GM23338 (cell line): ENCODE results near the gene DDC. TPM values are rescaled to one million over a fixed set of nuclear protein-coding genes. Genes with fewer than 3 reads are reported as not detected.

ENCODE experiments used
- ATAC-seq: fragments of 200-7000 bp; cut with Tn5 transposase; 3 replicates; pipeline ENCODE4 v1.9.1; 2020
- DNase-seq: peaks from one replicate; pipeline ENCODE4 v3.0.0-alpha.2; 2015; ENCODE audit warnings: low spot score
- H2AFZ ChIP-seq: fragments of 200-600 bp; sonication (generic); 2 replicates; pipeline ENCODE4 v1.8.0; 2016; ENCODE audit warnings: antibody characterized with exemption, mild to moderate bottlenecking, moderate library complexity
- H3F3A ChIP-seq: fragments of 200-600 bp; sonication (generic); replicated peaks from 2 replicates; pipeline ENCODE4 v1.8.0; 2017; ENCODE audit warnings: antibody characterized with exemption, mixed run types, low read depth
- H3K27ac ChIP-seq: fragments of 200-600 bp; sonication (generic); 2 replicates; pipeline ENCODE4 v1.6.1; 2016; ENCODE audit warnings: low read depth
- H3K27me3 ChIP-seq: fragments of 200-600 bp; sonication (generic); 2 replicates; pipeline ENCODE4 v1.8.0; 2016; ENCODE audit warnings: mild to moderate bottlenecking, mixed run types, moderate library complexity; ENCODE audit not compliant: insufficient read depth
- H3K36me3 ChIP-seq: fragments of 200-600 bp; sonication (generic); 2 replicates; pipeline ENCODE4 v1.8.0; 2016; ENCODE audit warnings: mild to moderate bottlenecking; ENCODE audit not compliant: insufficient read depth
- H3K4me1 ChIP-seq: fragments of 200-600 bp; sonication (generic); 2 replicates; pipeline ENCODE4 v1.8.0; 2016; ENCODE audit warnings: mild to moderate bottlenecking, moderate library complexity; ENCODE audit not compliant: insufficient read depth
- H3K4me2 ChIP-seq: fragments of 200-600 bp; sonication (generic); 2 replicates; pipeline ENCODE4 v1.7.1; 2017; ENCODE audit warnings: mixed run types
- H3K4me3 ChIP-seq: fragments of 200-600 bp; sonication (generic); 2 replicates; pipeline ENCODE4 v1.6.1; 2016; ENCODE audit warnings: mixed run types
- H3K79me2 ChIP-seq: fragments of 200-600 bp; sonication (generic); replicated peaks from 2 replicates; pipeline ENCODE4 v1.8.0; 2017; ENCODE audit warnings: mild to moderate bottlenecking; ENCODE audit not compliant: insufficient read depth
- H3K9me2 ChIP-seq: fragments of 200-600 bp; sonication (generic); 2 replicates; pipeline ENCODE4 v1.8.0; 2017; ENCODE audit not compliant: insufficient read depth
- H4K20me1 ChIP-seq: fragments of 200-600 bp; sonication (generic); replicated peaks from 2 replicates; pipeline ENCODE4 v1.8.0; 2017; ENCODE audit warnings: mild to moderate bottlenecking; ENCODE audit not compliant: insufficient read depth
- H3K27ac Mint-ChIP-seq: 2 replicates; pipeline ENCODE4 v1.8.0; 2020; ENCODE audit warnings: inconsistent platforms, mild to moderate bottlenecking, moderate library complexity, mixed read lengths
- H3K27me3 Mint-ChIP-seq: 3 replicates; pipeline ENCODE4 v1.8.0; 2022; ENCODE audit warnings: low read depth, mild to moderate bottlenecking, moderate library complexity, mixed read lengths, inconsistent platforms; ENCODE audit not compliant: insufficient read depth, poor library complexity
- H3K36me3 Mint-ChIP-seq: 3 replicates; pipeline ENCODE4 v1.8.0; 2021; ENCODE audit warnings: low read depth, mild to moderate bottlenecking, inconsistent platforms, moderate library complexity, mixed read lengths
- H3K4me1 Mint-ChIP-seq: 3 replicates; pipeline ENCODE4 v1.8.0; 2020; ENCODE audit warnings: mild to moderate bottlenecking, inconsistent platforms, mixed read lengths
- H3K4me3 Mint-ChIP-seq: 3 replicates; pipeline ENCODE4 v1.8.0; 2021; ENCODE audit warnings: moderate library complexity, mild to moderate bottlenecking, inconsistent platforms, mixed read lengths
- H3K9me3 Mint-ChIP-seq: 3 replicates; pipeline ENCODE4 v1.8.0; 2020; ENCODE audit warnings: moderate library complexity, mild to moderate bottlenecking, inconsistent platforms, mixed read lengths
- CREB1 ChIP-seq: fragments of 250-450 bp; sonication (Bioruptor Pico); IDR thresholded peaks from 2 replicates; pipeline ENCODE4 v1.5.0; 2020; ENCODE audit warnings: low read depth, mild to moderate bottlenecking, moderate library complexity
- CTCF ChIP-seq, 2 experiments: fragments of 200-600 bp in 1 of 2; sonication (generic) in 1 of 2; conservative IDR thresholded peaks; 2 replicates each; pipeline versions ENCODE4 v1.5.1 to v1.6.1; 2016 to 2017; ENCODE audit warnings: antibody characterized with exemption in 2 of 2, low read depth in 2 of 2, mild to moderate bottlenecking in 2 of 2, moderate library complexity in 1 of 2
- ETS1 ChIP-seq: IDR thresholded peaks from 2 replicates; pipeline ENCODE4 v1.6.1; 2016; ENCODE audit warnings: antibody characterized with exemption
- EZH2 ChIP-seq: fragments of 200-600 bp; sonication (generic); IDR thresholded peaks from one replicate; pipeline ENCODE4 v1.8.0; 2017; ENCODE audit warnings: antibody characterized with exemption, mild to moderate bottlenecking, low read depth; ENCODE audit not compliant: unreplicated experiment
- EZH2phosphoT487 ChIP-seq: fragments of 200-600 bp; sonication (generic); IDR thresholded peaks from one replicate; pipeline ENCODE4 v1.8.1; 2018; ENCODE audit warnings: antibody characterized with exemption; ENCODE audit not compliant: unreplicated experiment
- JUNB ChIP-seq: IDR thresholded peaks from one replicate; pipeline ENCODE4 v1.6.1; 2016; ENCODE audit warnings: antibody characterized with exemption; ENCODE audit not compliant: unreplicated experiment
- NANOG ChIP-seq: IDR thresholded peaks from 2 replicates; pipeline ENCODE4 v1.6.1; 2016; ENCODE audit warnings: antibody characterized with exemption, borderline replicate concordance
- REST ChIP-seq: IDR thresholded peaks from one replicate; pipeline ENCODE4 v1.6.1; 2018; ENCODE audit warnings: antibody characterized with exemption; ENCODE audit not compliant: unreplicated experiment
- ZNF114 ChIP-seq: fragments of 250-450 bp; sonication (Bioruptor Pico); IDR thresholded peaks from 2 replicates; pipeline ENCODE4 v1.5.0; 2020; ENCODE audit warnings: mild to moderate bottlenecking, moderate library complexity
- ZNF331 ChIP-seq: fragments of 250-450 bp; sonication (Bioruptor Pico); IDR thresholded peaks from 2 replicates; pipeline ENCODE4 v1.5.0; 2020; ENCODE audit warnings: low read depth, mild to moderate bottlenecking, moderate library complexity
- polyA plus RNA-seq: library from polyadenylated mRNA; unstranded; fragments of >200 nt; fragmentation: Nextera tagmentation; extraction: Ambion mirVana; gene quantifications from 2 replicates; pipeline ENCODE4 v1.2.1, GENCODE V29; 2016
- total RNA-seq: library from RNA; depleted of rRNA; stranded (reverse); fragments of >200 nt; shearing (Covaris generic); gene quantifications from 2 replicates; pipeline ENCODE4 v1.2.3, GENCODE V29; 2014

Gene DDC
- total and polyA plus RNA-seq, 2 experiments from 2014 or later: not detected

DNA sequence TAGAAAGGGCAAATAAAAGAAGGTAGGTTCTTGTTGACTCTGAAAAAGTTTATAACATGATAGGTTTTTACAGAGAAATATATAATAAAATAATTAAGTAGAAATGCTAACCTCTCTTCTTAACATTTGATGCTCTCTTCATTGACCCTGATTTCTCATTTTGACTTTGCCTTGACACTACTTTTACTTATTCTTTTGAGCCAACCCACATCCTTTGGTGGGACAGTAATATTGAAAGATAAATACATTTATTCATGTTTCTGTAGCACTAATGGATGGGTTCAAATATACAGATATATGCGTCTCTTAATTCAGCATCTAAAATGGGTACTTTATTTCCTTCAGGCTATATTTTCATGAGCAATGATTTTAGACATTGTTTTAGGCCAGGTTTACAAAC lies 34.4 kb downstream of the DDC start:
- no peak overlapping the region for H2AFZ ChIP-seq
- Mint-ChIP-seq H3K36me3 (no peaks in the 10 kb centered on the region), H3K4me3 (no peak overlapping the region), H3K4me1 (peaks cover 18% of the 10 kb centered on the region), H3K27ac (no peak overlapping the region), H3K9me3 (no peaks in the 10 kb centered on the region; the same call in 2 of the 3 replicates), H3K27me3 (no peaks in the 10 kb centered on the region)
- TF ChIP-seq ZNF114 (CRISPR knock-in tag): no peak
- no peak for TF ChIP-seq JUNB
- TF ChIP-seq EZH2phosphoT487: no peak
- no peak for TF ChIP-seq NANOG
- no peak for TF ChIP-seq ETS1
- no peak for TF ChIP-seq REST
- no peak for TF ChIP-seq EZH2
- no peak for TF ChIP-seq CTCF (conservative IDR thresholded peaks at IDR 0.05; ENCODE audit: low read depth in 2 of 2)
- no peak for TF ChIP-seq ZNF331
- no peak for TF ChIP-seq CREB1 (CRISPR knock-in tag)
- H4K20me1 ChIP-seq: no peaks in the 10 kb centered on the region
- ATAC-seq (no peak), DNase-seq (no peak)
- peaks cover 9% of the 10 kb centered on the region; the same call in 1 of the 2 replicates for H3K4me1 ChIP-seq
- H3K4me3 ChIP-seq: no peak overlapping the region
- H3K27me3 ChIP-seq: no peaks in the 10 kb centered on the region
- H3K4me2 ChIP-seq: no peak overlapping the region
- H3F3A ChIP-seq: no peaks in the 10 kb centered on the region
- H3K36me3 ChIP-seq: no peaks in the 10 kb centered on the region
- no peaks in the 10 kb centered on the region for H3K9me2 ChIP-seq
- H3K79me2 ChIP-seq: no peaks in the 10 kb centered on the region
- H3K27ac ChIP-seq: no peak overlapping the region
